ENCODE data around the gene SYT13. TPM values are rescaled to one million over a fixed set of nuclear protein-coding genes. Genes with fewer than 3 reads are reported as not detected.

The SYT13 gene
- total and polyA plus RNA-seq, 12 donors = 0.51 to 7.7 (median 2.3) TPM

DNA sequence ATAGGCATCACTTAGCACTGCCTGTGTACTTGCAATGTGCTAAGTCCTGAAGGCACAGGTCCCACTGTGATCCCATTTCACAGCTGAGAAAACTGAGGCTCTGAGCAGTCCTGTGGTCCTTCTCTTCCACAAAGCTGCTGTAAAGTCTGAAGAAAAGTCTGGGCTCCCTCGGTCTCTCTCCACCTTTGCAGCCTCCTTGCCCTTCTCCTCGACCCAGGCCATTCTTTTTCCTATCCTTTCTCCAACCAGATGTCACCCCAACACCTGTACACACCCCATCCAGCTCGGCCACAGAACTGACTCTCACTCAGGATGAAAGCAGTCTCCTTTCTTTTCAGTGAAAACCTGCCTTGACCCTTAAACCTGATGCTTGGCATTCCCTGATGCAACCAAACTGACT is 42.6 kb upstream of the SYT13 start:
- intact Hi-C loops (cut with DNase I) = loop anchor here in 1 of 10 donors (10.0 kb wide), 1 partner anchor 404 kb away; no protein-coding TSS in a partner anchor
- Histone ChIP-seq H3K27me3 (peaks cover 0 to 5% (median 0%) of the 10 kb centered on the region in 7 donors), H3K9me3 (peaks cover 0 to 15% (median 0%) of the 10 kb centered on the region in 11 donors), H3K27ac (no peak overlapping the region), H3K36me3 (no peaks in the 10 kb centered on the region), H3K4me3 (no peak overlapping the region), H3K4me1 (peaks cover 0 to 26% (median 11%) of the 10 kb centered on the region in 9 donors)
- WGBS, 2 donors = 77 to 82% methylated on average over 3 of the region's 3 CpGs
- DNase-seq = no peak
- ATAC-seq = no peak
- TF ChIP-seq, protein P1, sequence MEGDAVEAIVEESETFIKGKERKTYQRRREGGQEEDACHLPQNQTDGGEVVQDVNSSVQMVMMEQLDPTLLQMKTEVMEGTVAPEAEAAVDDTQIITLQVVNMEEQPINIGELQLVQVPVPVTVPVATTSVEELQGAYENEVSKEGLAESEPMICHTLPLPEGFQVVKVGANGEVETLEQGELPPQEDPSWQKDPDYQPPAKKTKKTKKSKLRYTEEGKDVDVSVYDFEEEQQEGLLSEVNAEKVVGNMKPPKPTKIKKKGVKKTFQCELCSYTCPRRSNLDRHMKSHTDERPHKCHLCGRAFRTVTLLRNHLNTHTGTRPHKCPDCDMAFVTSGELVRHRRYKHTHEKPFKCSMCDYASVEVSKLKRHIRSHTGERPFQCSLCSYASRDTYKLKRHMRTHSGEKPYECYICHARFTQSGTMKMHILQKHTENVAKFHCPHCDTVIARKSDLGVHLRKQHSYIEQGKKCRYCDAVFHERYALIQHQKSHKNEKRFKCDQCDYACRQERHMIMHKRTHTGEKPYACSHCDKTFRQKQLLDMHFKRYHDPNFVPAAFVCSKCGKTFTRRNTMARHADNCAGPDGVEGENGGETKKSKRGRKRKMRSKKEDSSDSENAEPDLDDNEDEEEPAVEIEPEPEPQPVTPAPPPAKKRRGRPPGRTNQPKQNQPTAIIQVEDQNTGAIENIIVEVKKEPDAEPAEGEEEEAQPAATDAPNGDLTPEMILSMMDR (IDR thresholded peaks at IDR 0.05) = no peak

DNA sequence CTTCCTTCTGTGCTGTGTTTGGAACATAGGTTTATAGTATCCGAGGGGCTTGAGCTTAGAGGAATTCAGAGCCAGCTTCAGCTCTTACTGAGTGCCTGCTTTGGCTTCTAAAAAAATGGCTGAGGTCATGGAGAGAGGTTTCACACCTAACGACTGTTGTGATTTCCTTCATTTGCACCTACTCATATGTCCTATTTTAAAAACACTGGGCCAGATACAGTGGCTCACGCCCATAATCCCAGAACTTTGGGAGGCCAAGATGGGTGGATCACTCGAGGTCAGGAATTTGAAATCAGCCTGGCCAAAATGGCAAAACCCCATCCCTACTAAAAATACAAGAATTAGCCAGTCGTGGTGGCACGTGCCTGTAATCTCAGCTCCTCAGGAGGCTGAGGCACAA is 38.3 kb upstream of the SYT13 start:
- H3K27ac ChIP-seq = no peak overlapping the region
- peaks cover 0 to 14% (median 0%) of the 10 kb centered on the region in 7 donors for H3K27me3 ChIP-seq
- DNase-seq (no peak), ATAC-seq (peak in 1 of 8 donors; percentile 55)
- H3K4me3 ChIP-seq = no peak overlapping the region
- H3K36me3 ChIP-seq = no peaks in the 10 kb centered on the region
- H3K4me1 ChIP-seq = peaks cover 0 to 13% (median 0%) of the 10 kb centered on the region in 9 donors
- intact Hi-C loops (cut with DNase I) = loop anchor here in 1 of 10 donors (10.0 kb wide), 1 partner anchor 400 kb away; no protein-coding TSS in a partner anchor
- H3K9me3 ChIP-seq = peaks cover 0 to 15% (median 0%) of the 10 kb centered on the region in 11 donors
- WGBS, 2 donors = 36 to 43% methylated on average over 6 of the region's 6 CpGs
- TF ChIP-seq, protein P1 (IDR thresholded peaks at IDR 0.05) = no peak

DNA sequence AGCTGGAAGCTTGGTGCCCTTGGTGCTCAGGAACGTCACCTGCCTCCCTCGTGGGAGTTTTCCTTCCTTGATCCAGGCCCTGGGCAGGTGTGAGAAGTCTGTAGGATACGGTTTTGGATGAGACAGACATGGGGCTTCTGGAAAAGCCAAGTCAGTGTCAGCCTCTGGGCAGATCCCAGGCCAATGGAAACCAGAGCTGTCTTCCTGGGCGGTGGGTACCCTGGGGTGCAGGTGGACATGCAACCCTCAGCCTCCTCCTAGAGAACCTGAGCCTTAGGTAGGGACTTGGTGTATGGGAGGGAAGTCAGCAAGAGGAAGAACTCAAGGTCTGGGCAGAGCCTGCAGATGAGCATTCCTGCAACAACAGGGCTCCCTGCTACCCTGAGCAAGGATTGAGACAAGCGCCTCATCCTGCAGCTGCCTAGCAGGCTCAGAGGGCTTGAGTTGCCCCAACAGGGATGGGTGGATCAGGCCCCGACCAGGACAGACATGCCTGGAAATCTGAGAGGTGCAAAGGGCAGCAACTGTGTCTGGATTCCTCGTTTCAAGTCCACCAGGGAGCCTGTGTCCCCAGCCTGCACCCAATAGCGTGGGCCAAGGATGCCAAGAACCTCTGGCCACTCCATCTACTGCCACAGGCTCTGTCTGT is 37.6 kb upstream of the SYT13 start:
- Histone ChIP-seq H3K4me3 (no peak overlapping the region), H3K4me1 (peaks cover 0 to 13% (median 0%) of the 10 kb centered on the region in 9 donors), H3K36me3 (no peaks in the 10 kb centered on the region), H3K27me3 (peaks cover 0 to 14% (median 0%) of the 10 kb centered on the region in 7 donors), H3K9me3 (peaks cover 0 to 15% (median 0%) of the 10 kb centered on the region in 11 donors), H3K27ac (no peak overlapping the region)
- TF ChIP-seq, protein P1 (IDR thresholded peaks at IDR 0.05) = no peak
- DNase-seq (no peak), ATAC-seq (peak in 3 of 8 donors; percentile 9 to 48 (median 15))
- intact Hi-C loops (cut with DNase I) = loop anchor here in 1 of 10 donors (10.0 kb wide), 1 partner anchor 399 kb away; no protein-coding TSS in a partner anchor
- WGBS, 2 donors = 78 to 79% methylated on average over 8 of the region's 8 CpGs

DNA sequence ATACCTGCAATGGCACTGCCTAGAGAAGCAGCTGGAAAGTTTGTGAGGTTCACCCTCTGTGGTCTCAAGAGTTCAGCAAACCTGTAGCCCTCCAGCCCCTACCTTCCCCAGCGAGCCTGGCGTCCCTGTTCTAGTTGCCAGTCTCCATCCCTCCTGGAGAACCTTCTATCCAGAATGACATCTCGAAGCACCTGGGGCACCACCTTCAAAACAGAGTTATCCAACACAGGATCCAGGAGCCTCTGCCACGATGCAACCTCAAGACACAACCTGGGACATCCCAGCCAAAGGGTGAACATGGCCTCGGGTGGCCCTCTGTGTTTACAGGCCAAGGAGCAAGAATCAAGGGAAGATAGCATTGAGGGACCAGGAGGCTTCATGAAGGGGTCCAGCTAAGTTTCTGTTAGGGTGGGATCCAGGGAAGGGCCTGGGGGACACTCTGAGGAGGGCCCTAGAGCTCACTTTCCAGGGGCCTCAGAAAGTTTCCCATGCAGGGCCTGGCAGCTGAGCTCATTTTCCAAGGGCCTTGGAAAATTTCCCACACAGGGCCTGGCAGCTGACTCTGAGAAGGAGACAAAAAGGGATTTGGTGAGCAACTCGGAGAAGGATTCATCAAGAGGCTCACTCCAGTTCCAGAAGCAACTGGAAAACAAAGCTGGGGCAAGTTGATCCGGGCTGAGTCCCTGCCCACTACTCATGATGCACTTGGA is 36.9 kb upstream of the SYT13 start:
- Histone ChIP-seq H3K4me3 (no peak overlapping the region), H3K9me3 (peaks cover 0 to 15% (median 0%) of the 10 kb centered on the region in 11 donors), H3K4me1 (peaks cover 0 to 13% (median 0%) of the 10 kb centered on the region in 9 donors), H3K27me3 (peaks cover 0 to 14% (median 0%) of the 10 kb centered on the region in 7 donors), H3K27ac (no peak overlapping the region), H3K36me3 (no peaks in the 10 kb centered on the region)
- intact Hi-C loops (cut with DNase I) = loop anchor here in 1 of 10 donors (10.0 kb wide), 1 partner anchor 398 kb away; no protein-coding TSS in a partner anchor
- TF ChIP-seq, protein P1 (IDR thresholded peaks at IDR 0.05) = no peak
- ATAC-seq (peak in 4 of 8 donors; percentile 32 to 65 (median 51)), DNase-seq (peak in 1 of 2 donors; percentile 22)
- WGBS, 2 donors = 64 to 77% methylated on average over 7 of the region's 7 CpGs
